GM12801 (cell line): ENCODE data around the gene LYRM7.

Experiments used
- TF ChIP-seq, protein P1 (sequence below): IDR thresholded peaks from one replicate; pipeline ENCODE4 v1.5.1; 2011; ENCODE audit warnings: control low read depth; ENCODE audit not compliant: insufficient read length; ENCODE audit errors: extremely low read depth

LYRM7 gene

DNA sequence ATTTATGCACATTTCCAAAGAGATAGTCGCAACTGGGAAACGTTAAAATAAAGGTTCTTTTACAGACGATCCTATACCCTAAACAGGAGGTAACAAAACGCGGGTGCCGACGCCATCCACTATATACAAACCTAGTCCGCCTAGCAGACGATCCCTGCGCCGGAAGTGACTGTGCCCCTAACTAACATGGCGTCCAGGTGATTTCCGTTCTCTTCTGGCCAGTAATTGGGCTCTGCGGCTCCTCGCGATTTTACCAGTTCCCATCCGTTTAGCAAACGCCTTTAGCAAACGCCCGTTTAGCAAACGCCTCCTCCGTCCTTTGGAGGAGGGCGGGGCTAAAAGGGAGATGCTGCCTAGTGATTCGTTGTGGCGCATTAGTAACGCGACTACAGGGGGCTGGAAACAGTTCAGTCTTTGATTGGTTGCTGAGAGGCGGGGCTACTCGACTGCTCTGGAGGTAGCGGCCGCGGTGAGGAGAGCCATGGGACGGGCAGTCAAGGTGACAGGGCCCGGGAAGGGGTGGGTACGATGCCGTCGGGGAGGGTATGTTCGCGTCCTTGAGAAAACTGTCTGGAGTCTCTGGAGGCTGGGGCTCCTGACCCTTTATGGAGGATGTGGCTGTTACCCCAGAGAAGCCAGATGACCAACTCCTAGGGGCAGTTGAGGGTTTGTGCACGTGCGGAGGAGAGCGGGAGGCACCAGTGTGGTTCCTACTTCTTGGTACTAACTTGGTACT, at the start of gene LYRM7:
LYRM7 (plus strand) TSS at position 405 of the 736 bp plus-strand sequence; CDS start at position 482, 77 bp downstream.
- TF ChIP-seq, protein P1, sequence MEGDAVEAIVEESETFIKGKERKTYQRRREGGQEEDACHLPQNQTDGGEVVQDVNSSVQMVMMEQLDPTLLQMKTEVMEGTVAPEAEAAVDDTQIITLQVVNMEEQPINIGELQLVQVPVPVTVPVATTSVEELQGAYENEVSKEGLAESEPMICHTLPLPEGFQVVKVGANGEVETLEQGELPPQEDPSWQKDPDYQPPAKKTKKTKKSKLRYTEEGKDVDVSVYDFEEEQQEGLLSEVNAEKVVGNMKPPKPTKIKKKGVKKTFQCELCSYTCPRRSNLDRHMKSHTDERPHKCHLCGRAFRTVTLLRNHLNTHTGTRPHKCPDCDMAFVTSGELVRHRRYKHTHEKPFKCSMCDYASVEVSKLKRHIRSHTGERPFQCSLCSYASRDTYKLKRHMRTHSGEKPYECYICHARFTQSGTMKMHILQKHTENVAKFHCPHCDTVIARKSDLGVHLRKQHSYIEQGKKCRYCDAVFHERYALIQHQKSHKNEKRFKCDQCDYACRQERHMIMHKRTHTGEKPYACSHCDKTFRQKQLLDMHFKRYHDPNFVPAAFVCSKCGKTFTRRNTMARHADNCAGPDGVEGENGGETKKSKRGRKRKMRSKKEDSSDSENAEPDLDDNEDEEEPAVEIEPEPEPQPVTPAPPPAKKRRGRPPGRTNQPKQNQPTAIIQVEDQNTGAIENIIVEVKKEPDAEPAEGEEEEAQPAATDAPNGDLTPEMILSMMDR: no peak

DNA sequence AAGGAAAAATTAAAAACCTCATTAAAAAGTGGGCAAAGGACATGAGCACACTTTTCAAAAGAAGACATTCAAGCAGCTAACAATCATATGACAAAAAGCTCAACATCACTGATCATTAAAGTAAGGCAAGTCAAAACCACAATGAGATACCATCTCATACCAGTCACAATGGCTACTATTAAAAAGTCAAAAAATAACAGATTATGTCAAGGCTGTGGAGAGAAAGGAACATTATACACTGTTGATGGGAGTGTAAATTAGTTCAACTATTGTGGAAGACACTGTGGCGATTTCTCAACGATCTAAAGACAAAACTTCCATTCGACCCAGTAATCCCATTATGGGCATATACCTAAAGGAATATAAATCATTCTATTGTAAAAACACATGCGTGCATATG, 41.4 kb upstream of the LYRM7 start:
- TF ChIP-seq, protein P1: no peak

DNA sequence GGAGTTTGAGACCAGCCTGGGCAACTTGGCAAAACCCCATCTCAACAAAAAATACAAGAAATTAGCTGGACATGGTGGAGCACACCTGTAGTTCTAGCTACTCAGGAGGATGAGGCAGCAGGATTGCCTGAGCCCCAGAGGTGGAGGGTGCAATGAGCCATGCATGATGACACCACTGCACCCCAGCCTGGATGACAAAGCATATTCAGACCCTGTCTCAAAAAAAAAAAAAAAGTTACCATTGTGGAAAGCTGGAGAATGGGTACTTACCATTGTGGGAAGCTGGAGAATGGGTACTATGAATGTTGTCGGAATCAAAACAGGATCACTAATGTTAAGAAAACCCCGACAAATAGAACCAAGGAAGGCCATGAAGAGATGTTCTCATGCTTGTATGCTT, 31.4 kb upstream of the LYRM7 start:
- TF ChIP-seq, protein P1: no peak

DNA sequence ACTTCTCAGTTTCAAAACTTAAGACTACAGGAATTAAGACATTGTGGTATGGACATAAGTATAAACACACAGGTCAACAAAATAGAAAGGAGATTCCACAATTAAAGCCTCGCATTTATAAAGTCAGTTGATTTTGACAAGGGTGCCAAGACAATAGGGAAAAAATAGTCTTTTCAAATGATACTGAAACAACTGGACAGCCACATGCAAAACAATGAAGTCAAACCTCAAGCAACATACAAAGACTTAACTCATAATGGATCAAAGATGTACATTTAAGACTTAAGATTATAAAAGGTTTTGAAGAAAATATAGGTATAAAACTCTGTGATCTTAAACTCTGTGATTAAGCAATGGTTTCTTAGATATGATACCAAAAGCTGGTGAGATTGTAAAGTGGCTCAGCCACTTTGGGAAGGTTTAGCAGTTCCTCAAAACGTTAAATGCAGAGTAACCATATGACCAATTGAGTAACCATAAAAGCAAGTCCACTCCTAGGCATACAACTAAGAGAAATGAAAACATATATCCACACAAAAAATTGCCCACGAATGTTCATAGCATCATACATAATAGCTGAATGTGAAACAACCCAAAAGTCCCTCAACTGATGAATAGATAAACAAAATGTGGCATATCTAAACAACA, 27.6 kb upstream of the LYRM7 start:
- TF ChIP-seq, protein P1: no peak

DNA sequence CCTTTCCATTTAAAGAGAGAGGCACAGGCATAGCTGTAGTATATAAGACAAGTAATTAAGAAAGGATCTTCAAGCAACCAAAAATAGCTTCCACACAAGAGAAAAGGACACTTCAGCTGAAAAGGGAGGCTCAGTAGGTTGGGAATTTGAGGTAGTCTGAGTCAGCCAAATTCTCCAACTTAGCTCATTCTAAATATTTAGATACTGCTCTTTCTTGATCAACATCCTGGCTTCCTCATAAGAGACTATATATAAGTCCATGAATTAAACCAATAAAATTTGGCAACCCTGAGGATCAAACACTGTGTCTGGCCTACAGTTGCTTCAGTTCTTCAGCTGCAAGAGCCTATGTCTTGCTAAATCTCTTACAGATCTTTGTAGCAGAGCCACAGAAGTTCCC, 23.5 kb upstream of the LYRM7 start:
- TF ChIP-seq, protein P1: no peak

DNA sequence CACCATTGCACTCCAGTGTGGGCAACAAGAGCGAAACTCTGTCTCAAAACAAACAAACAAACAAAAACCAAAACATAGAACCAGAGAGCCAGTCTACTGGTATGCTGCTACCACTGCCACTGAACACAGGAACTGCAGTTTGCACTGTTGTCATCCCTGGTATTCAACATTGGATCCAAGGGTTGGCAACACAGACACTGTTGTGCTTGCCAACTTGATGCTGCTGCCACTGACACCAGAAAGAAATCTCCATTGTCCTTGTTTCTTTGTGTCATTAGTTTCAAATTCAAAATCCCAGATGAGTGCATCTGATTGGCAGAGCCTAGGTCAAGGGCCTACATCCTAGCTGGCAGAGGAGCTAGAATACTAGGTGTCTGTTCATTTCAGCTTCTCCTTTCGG, 21.9 kb upstream of the LYRM7 start:
- TF ChIP-seq, protein P1: no peak

DNA sequence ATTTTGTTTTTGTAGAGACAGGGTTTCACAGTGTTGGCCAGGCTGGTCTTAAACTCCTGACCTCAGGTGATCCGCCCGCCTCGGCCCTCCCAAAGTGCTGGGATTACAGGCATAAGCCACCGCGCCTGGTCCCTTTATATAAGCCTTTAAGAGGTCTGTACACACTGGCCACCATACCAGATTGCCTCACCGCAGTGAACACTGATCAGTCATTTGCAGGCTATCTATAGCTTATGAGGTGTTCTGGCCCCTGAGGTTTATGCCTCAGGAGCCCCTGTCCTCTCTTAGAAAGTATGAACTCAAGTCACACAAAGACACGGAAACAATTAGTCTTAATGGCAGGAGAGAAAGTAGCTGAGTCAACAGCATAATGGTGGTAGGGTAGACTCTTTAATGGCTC, 20.3 kb upstream of the LYRM7 start:
- TF ChIP-seq, protein P1: no peak
